GM23248 (cell line): ENCODE measurements around the gene ERFL. TPM values are rescaled to one million over a fixed set of nuclear protein-coding genes. Genes with fewer than 3 reads are reported as not detected.

Experiments used
- DNase-seq: peaks from one replicate; pipeline ENCODE4 v3.0.0-alpha.2; 2015
- H2AFZ ChIP-seq: fragments of 200-600 bp; sonication (generic); 2 replicates; pipeline ENCODE4 v1.6.1; 2016; ENCODE audit warnings: antibody characterized with exemption
- H3F3A ChIP-seq: fragments of 200-600 bp; sonication (generic); 2 replicates; pipeline ENCODE4 v1.6.1; 2016; ENCODE audit warnings: mild to moderate bottlenecking, antibody characterized with exemption, mixed run types; ENCODE audit not compliant: insufficient read depth
- H3K27ac ChIP-seq: fragments of 200-600 bp; sonication (generic); 2 replicates; pipeline ENCODE4 v1.5.1; 2016; ENCODE audit warnings: mild to moderate bottlenecking
- H3K27me3 ChIP-seq: fragments of 200-600 bp; sonication (generic); replicated peaks from 2 replicates; pipeline ENCODE4 v1.6.1; 2016; ENCODE audit warnings: mild to moderate bottlenecking; ENCODE audit not compliant: insufficient read depth
- H3K36me3 ChIP-seq: fragments of 200-600 bp; sonication (generic); 2 replicates; pipeline ENCODE4 v1.6.1; 2016; ENCODE audit warnings: low read depth, mild to moderate bottlenecking
- H3K4me1 ChIP-seq: fragments of 200-600 bp; sonication (generic); 2 replicates; pipeline ENCODE4 v1.6.1; 2016; ENCODE audit warnings: mild to moderate bottlenecking; ENCODE audit not compliant: insufficient read depth
- H3K4me2 ChIP-seq: fragments of 200-600 bp; sonication (generic); one replicate; pipeline ENCODE4 v1.6.1; 2016; ENCODE audit warnings: mild to moderate bottlenecking; ENCODE audit not compliant: unreplicated experiment
- H3K4me3 ChIP-seq: fragments of 200-600 bp; sonication (generic); 2 replicates; pipeline ENCODE4 v1.5.1; 2016; ENCODE audit warnings: mild to moderate bottlenecking
- H3K79me2 ChIP-seq: fragments of 200-600 bp; sonication (generic); 2 replicates; pipeline ENCODE4 v1.6.1; 2016; ENCODE audit warnings: mild to moderate bottlenecking; ENCODE audit not compliant: insufficient read depth
- H3K9ac ChIP-seq: fragments of 200-600 bp; sonication (generic); 2 replicates; pipeline ENCODE4 v1.6.1; 2016; ENCODE audit warnings: mild to moderate bottlenecking
- H3K9me2 ChIP-seq: fragments of 200-600 bp; sonication (generic); 2 replicates; pipeline ENCODE4 v1.6.1; 2016; ENCODE audit warnings: mixed run types, mild to moderate bottlenecking, moderate library complexity; ENCODE audit not compliant: insufficient read depth
- H3K9me3 ChIP-seq: fragments of 200-600 bp; sonication (generic); one replicate; pipeline ENCODE4 v1.6.1; 2017; ENCODE audit warnings: low read depth
- H4K20me1 ChIP-seq: fragments of 200-600 bp; sonication (generic); 2 replicates; pipeline ENCODE4 v1.6.0; 2016; ENCODE audit not compliant: insufficient read depth
- EZH2 ChIP-seq: fragments of 200-600 bp; sonication (generic); IDR thresholded peaks from 2 replicates; pipeline ENCODE4 v1.6.1; 2018; ENCODE audit warnings: antibody characterized with exemption, mild to moderate bottlenecking; ENCODE audit not compliant: insufficient read depth, poor library complexity, severe bottlenecking
- EZH2phosphoT487 ChIP-seq: fragments of 200-600 bp; sonication (generic); IDR thresholded peaks from 2 replicates; pipeline ENCODE4 v1.6.1; 2018; ENCODE audit warnings: antibody characterized with exemption, moderate library complexity, mild to moderate bottlenecking, low read depth; ENCODE audit not compliant: insufficient read depth
- WGBS, 2 experiments: methylation state at CpG; one replicate each; pipeline ENCODE4 v1.1.6; 2015 to 2017; ENCODE audit warnings: low lambda C conversion rate in 2 of 2, low coverage in 1 of 2; ENCODE audit errors: missing lambda C conversion rate in 2 of 2; 5-methylcytosine and 5-hydroxymethylcytosine counted together
- in situ Hi-C: fragments of 300-500 bp; cut with MboI; formaldehyde crosslinking; loops from 2 replicates; pipeline ENCODE4 v1.15.0; 2020
- polyA plus RNA-seq: library from polyadenylated mRNA; unstranded; fragments of >200 nt; fragmentation: Nextera tagmentation; extraction: Ambion mirVana; gene quantifications from 2 replicates; pipeline ENCODE4 v1.2.1, GENCODE V29; 2016
- total RNA-seq: library from RNA; depleted of rRNA; stranded (reverse); fragments of >200 nt; shearing (Covaris generic); gene quantifications from 2 replicates; pipeline ENCODE4 v1.2.3, GENCODE V29; 2014

The ERFL gene
- total and polyA plus RNA-seq, 2 experiments from 2014 or later = not detected

DNA sequence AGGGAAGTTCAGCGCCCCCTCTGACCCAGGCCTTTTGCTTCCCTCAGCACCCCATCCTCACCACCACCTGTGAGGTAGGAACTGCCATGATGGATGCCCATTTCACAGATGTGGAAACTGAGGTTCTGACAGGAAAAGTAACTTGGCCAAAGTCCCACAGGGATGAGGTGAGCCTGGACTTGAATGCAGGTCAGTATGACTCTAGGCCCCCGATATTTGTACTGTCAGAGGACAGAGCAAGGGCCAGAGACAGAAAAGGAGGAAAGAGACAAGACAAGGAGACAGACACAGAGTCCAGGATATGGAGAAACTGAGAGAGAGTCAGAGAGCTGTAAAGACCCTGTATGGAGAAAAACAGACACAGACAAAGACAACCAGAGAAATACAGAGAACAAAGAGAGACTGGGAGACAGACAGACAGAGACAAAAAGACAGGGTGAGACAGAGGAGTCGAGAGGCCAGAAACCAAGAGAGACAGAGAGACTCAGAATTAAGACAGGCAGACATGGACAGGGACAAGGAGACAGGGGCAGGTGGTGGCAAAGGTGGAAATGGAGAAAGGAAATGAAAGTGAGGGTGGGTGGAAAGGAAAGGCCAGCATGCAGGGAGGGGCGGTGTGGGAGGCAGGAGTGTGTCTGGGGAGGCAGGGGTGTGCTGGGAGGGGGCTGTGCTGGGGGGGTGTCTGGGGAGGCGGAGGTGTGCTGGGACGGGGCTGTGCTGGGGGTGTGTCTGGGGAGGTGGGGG, 5.0 kb downstream of the ERFL start:
- Histone ChIP-seq H3F3A (no peaks in the 10 kb centered on the region), H3K9me2 (no peaks in the 10 kb centered on the region), H3K27ac (no peak overlapping the region), H2AFZ (no peak overlapping the region), H3K9me3 (no peaks in the 10 kb centered on the region), H3K9ac (no peak overlapping the region), H3K27me3 (peaks cover 64% of the 10 kb centered on the region), H3K36me3 (no peaks in the 10 kb centered on the region), H3K4me3 (no peak overlapping the region), H3K4me2 (no peak overlapping the region), H3K79me2 (no peaks in the 10 kb centered on the region), H3K4me1 (no peaks in the 10 kb centered on the region), H4K20me1 (no peaks in the 10 kb centered on the region)
- no peak for DNase-seq
- 16 to 31% methylated on average over 3 to 6 of the region's 6 CpGs for WGBS, 2 experiments
- in situ Hi-C loops = no loop called here
- TF ChIP-seq EZH2 (no peak), EZH2phosphoT487 (no peak)

DNA sequence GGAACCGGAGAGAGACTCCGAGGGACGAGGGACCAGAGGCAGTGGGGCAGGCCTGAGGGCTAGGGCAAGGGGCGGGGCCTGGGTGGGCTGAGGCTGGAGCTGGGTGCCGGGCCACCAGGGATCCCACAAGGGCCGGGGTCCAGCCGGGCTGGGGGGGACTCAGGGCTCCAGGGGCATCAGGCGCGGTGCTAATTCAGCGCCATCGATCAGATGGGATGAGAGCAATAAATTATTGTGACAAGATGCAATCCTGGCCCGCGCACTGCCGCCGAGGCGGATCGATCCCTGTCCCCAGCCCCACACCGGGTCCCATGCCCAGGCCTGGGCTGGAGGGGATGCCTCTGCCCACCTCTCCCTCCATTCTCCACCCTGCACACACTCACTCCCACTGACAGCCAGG, 5.7 kb downstream of the ERFL start:
- 7 to 8% methylated on average over 12 to 18 of the region's 18 CpGs for WGBS, 2 experiments
- Histone ChIP-seq H3K9me3 (no peaks in the 10 kb centered on the region), H3K79me2 (no peaks in the 10 kb centered on the region), H2AFZ (no peak overlapping the region), H3K27ac (no peak overlapping the region), H3K9ac (no peak overlapping the region), H3K9me2 (no peaks in the 10 kb centered on the region), H3K36me3 (no peaks in the 10 kb centered on the region), H3F3A (no peaks in the 10 kb centered on the region), H3K4me3 (no peak overlapping the region), H3K4me2 (no peak overlapping the region), H3K4me1 (no peaks in the 10 kb centered on the region), H4K20me1 (no peaks in the 10 kb centered on the region), H3K27me3 (peaks cover 63% of the 10 kb centered on the region)
- in situ Hi-C loops = no loop called here
- TF ChIP-seq EZH2phosphoT487 = no peak
- TF ChIP-seq EZH2 = no peak
- no peak for DNase-seq

DNA sequence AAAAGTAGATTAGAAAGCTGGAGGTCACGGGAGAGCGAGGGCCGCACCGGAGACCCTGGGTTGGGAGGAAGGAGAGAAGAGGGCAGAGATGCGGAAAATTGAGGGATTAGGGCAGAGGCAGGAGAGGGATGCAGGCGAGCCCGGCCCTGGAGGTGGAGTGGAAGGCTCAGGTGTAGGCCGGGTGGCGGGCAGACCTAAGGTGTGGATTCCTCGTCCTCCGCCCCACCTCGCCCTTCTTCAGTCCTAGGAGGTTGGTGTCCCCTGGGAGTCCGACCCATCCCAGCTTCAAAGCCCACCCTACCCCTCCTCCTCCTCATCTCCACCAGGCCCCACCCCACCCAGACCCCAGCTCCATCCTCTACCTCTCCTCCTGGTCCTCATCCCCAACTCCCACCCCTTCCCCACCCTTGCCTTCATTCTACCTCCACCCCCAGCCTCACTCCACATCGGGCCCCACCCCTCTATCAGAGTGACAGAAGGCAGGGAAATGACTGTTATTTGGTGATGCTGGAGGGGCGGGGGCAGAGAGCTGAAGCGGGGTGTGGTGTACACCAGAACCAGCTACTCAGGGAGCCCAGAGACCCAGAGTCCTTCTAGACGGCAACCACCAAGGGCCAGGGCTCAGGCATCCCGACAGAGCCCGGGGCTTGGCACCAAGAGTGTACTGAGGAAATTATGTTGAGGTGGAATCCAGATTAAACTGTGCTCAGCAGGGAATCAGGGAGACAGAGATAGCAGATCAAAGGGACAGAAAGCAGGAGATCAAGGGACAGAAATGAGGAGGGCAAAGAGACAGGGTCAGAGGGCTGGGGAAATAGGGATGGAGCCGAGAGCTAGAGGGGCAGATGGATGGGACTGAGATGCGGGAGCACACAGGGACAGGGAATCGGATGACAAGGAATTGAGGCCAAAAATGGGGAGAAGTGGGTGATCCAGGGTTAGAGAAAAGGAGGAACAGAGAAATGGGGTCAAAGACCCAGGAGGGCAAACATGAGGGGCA, 6.4 kb downstream of the ERFL start:
- Histone ChIP-seq H3K4me3 (no peak overlapping the region), H3K27me3 (peaks cover 60% of the 10 kb centered on the region), H3K9me2 (no peaks in the 10 kb centered on the region), H3F3A (no peaks in the 10 kb centered on the region), H3K79me2 (no peaks in the 10 kb centered on the region), H4K20me1 (no peaks in the 10 kb centered on the region), H3K4me2 (no peak overlapping the region), H2AFZ (no peak overlapping the region), H3K4me1 (no peaks in the 10 kb centered on the region), H3K9me3 (no peaks in the 10 kb centered on the region), H3K9ac (no peak overlapping the region), H3K36me3 (no peaks in the 10 kb centered on the region), H3K27ac (no peak overlapping the region)
- in situ Hi-C loops = no loop called here
- TF ChIP-seq EZH2 (peak; percentile 71), EZH2phosphoT487 (0 out of 2 replicates have a peak, but pooled peaks have one; percentile 56)
- 5 to 7% methylated on average over 17 to 22 of the region's 22 CpGs for WGBS, 2 experiments
- DNase-seq = no peak

GRCh38 chr19:41920882-41921576, 7.2 kb downstream of the ERFL start:
- in situ Hi-C loops = no loop called here
- peaks cover 60% of the 10 kb centered on the region for H3K27me3 ChIP-seq

More at GRCh38 chr19:41920882-41921576, 7.2 kb downstream of the ERFL start:
- H3K9ac ChIP-seq = no peak overlapping the region
- no peaks in the 10 kb centered on the region for H3K36me3 ChIP-seq
- H3K9me3 ChIP-seq = no peaks in the 10 kb centered on the region
- H3F3A ChIP-seq = no peaks in the 10 kb centered on the region
- no peaks in the 10 kb centered on the region for H4K20me1 ChIP-seq
- no peak overlapping the region for H2AFZ ChIP-seq
- no peak overlapping the region for H3K27ac ChIP-seq
- 4% methylated on average over 15 to 26 of the region's 26 CpGs for WGBS, 2 experiments
- no peak overlapping the region for H3K4me2 ChIP-seq
- no peaks in the 10 kb centered on the region for H3K79me2 ChIP-seq
- no peaks in the 10 kb centered on the region for H3K4me1 ChIP-seq
- no peak for DNase-seq
- peak; percentile 86 for TF ChIP-seq EZH2
- TF ChIP-seq EZH2phosphoT487 = 0 out of 2 replicates have a peak, but pooled peaks have one; percentile 7
- no peak overlapping the region for H3K4me3 ChIP-seq
- H3K9me2 ChIP-seq = no peaks in the 10 kb centered on the region
